Nephron progenitor cell (in vitro differentiated cells): ENCODE results near the gene HS3ST4.
A peak's percentile ranks its signal among the peaks of the same experiment; 100 is the strongest.

Experiments
- DNase-seq: peaks from one replicate; pipeline ENCODE4 v3.0.0; 2021
- H3K27ac Mint-ChIP-seq: 2 replicates; pipeline ENCODE4 v1.8.0; 2021; ENCODE audit warnings: mild to moderate bottlenecking, moderate library complexity, mixed read lengths
- H3K27me3 Mint-ChIP-seq: 2 replicates; pipeline ENCODE4 v1.8.0; 2021; ENCODE audit warnings: mild to moderate bottlenecking, low read depth, mixed read lengths; ENCODE audit not compliant: poor library complexity
- H3K36me3 Mint-ChIP-seq: 2 replicates; pipeline ENCODE4 v1.8.0; 2021; ENCODE audit warnings: low read depth, mixed read lengths
- H3K4me1 Mint-ChIP-seq: 2 replicates; pipeline ENCODE4 v1.8.0; 2021; ENCODE audit warnings: mixed read lengths
- H3K4me3 Mint-ChIP-seq: 2 replicates; pipeline ENCODE4 v1.8.0; 2021; ENCODE audit warnings: mild to moderate bottlenecking, moderate library complexity, mixed read lengths
- H3K9me3 Mint-ChIP-seq: 2 replicates; pipeline ENCODE4 v1.8.0; 2021; ENCODE audit warnings: mild to moderate bottlenecking, moderate library complexity, mixed read lengths
- TF ChIP-seq, protein P1 (sequence below): fragments of 200-600 bp; sonication (generic); IDR thresholded peaks from 2 replicates; pipeline ENCODE4 v1.5.0; 2021; ENCODE audit warnings: antibody characterized with exemption

The HS3ST4 gene

DNA sequence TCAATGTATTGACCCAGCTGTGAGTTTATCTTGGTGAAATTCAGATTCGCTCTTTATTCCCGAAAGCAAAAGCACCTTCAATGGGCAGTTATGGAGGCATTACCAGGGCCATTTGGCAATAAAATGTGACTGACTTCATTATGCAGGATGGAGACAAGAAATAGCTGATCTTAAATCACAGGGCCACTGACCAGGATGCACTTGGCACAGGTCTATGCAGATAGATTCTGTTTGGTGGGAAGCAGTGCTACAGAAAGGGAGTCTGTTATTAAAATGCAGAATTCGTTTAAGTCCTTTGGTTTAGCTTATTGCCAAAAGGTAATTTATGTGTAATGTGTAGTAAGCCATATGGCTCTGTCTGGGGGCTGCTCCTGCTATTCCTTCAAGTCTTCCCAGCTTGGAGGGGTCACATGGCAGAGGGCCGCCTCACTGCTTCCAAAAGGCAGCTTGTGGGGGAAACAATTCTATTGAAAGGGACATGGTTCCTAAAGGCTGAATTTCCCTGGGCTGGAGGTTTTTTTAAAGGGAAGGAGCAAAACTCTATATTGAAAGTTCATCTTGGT is 239.8 kb downstream of the HS3ST4 start:
- Mint-ChIP-seq H3K4me1 (peaks cover 43% of the 10 kb centered on the region), H3K27ac (peak overlapping the region; percentile 72), H3K9me3 (peaks cover 26% of the 10 kb centered on the region), H3K27me3 (no peaks in the 10 kb centered on the region), H3K4me3 (no peak overlapping the region), H3K36me3 (peaks cover 4% of the 10 kb centered on the region)
- no peak for DNase-seq
- TF ChIP-seq, protein P1, sequence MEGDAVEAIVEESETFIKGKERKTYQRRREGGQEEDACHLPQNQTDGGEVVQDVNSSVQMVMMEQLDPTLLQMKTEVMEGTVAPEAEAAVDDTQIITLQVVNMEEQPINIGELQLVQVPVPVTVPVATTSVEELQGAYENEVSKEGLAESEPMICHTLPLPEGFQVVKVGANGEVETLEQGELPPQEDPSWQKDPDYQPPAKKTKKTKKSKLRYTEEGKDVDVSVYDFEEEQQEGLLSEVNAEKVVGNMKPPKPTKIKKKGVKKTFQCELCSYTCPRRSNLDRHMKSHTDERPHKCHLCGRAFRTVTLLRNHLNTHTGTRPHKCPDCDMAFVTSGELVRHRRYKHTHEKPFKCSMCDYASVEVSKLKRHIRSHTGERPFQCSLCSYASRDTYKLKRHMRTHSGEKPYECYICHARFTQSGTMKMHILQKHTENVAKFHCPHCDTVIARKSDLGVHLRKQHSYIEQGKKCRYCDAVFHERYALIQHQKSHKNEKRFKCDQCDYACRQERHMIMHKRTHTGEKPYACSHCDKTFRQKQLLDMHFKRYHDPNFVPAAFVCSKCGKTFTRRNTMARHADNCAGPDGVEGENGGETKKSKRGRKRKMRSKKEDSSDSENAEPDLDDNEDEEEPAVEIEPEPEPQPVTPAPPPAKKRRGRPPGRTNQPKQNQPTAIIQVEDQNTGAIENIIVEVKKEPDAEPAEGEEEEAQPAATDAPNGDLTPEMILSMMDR = no peak

DNA sequence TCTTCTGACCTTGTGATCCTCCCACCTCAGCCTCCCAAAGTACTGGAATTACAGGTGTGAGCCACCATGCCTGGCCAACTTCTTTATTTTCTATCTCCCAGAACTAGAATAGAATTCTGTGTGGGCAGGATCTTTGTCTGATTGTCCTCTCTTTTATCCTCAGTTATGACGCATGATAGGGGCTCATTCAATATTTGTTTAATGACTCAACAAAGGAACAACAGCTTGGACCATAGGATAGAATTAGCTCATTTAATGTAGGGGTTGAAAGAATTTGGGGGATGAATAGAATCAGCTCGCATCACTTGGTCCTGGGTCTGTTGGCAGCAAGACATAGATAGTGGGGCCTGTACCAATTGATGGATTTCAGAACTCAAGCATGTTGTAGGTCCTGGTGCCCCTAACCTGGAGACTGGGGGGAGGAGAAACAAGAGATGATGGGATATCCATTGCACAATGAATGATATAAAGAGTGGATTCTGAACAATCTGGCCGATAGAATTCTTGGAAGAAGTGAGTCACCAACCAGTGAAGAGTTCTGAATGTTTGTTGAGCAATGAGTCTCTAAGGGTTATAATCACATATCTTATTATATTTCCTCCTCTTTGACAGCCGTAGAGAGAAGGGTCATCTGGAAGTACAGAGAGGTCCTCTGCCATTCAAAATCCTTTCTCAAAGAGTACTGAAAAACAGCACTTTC is 250.2 kb downstream of the HS3ST4 start:
- no peak overlapping the region for H3K27ac Mint-ChIP-seq
- no peak for DNase-seq
- peaks cover 37% of the 10 kb centered on the region for H3K9me3 Mint-ChIP-seq
- peaks cover 18% of the 10 kb centered on the region for H3K4me1 Mint-ChIP-seq
- TF ChIP-seq, protein P1 = no peak
- peaks cover 14% of the 10 kb centered on the region for H3K36me3 Mint-ChIP-seq
- no peak overlapping the region for H3K4me3 Mint-ChIP-seq
- peaks cover 15% of the 10 kb centered on the region for H3K27me3 Mint-ChIP-seq

DNA sequence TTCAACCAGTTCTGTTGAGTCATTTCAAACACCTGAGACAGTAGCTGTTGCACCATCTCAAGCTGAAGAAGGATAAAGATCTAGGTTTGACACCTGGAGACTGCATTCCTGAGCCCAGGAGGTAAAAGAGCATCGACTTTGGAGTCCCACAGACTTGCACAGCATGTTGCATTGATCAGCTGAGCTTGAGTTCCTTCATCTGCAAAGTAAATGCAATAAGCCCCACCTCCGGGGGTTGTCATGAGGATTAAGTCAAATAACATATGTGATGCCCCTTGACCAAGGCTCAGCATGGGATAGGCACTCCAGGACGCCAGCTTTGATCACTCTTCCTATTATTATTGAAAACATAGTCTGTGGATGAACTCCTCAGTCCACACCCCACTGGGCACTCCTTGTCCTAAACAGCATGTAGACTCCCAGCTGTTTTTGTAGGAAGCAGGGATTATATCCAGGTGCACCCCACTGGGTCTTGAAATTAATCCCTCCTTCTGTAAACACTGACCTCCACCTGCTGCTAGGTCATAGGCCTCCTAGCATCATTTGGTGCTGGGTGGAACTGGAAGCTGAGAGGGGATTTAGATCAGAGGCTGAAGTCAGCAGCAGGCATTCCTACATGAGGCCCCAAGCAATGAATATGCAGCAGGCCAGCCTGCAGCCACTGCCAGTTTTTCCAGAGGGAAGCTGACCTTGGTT is 259.0 kb downstream of the HS3ST4 start:
- Mint-ChIP-seq H3K4me3 (no peak overlapping the region), H3K27ac (no peak overlapping the region)
- TF ChIP-seq, protein P1 = no peak

DNA sequence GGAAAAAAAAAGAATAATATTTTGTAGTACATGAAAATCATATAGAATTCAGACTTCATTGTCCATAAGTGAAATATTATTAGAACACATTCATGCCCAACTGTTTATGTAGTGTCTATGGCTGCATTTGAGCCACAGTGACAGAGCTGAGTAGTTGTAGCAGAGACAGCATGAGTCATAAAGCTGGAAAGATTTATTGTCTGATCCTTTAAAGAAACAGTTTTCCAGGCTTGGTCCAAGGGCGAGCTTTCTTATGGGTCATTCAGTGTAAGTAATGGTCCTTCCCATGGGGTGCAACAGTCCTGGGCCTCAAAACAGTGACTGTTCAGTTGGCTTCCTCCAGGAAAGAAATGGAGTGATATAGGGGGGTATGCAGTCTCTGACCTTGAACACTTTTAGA is 260.2 kb downstream of the HS3ST4 start:
- peaks cover 24% of the 10 kb centered on the region for H3K4me1 Mint-ChIP-seq
- peaks cover 6% of the 10 kb centered on the region for H3K27me3 Mint-ChIP-seq
- no peak overlapping the region for H3K4me3 Mint-ChIP-seq
- H3K27ac Mint-ChIP-seq = no peak overlapping the region
- DNase-seq = no peak
- no peaks in the 10 kb centered on the region for H3K36me3 Mint-ChIP-seq
- peaks cover 5% of the 10 kb centered on the region for H3K9me3 Mint-ChIP-seq
- TF ChIP-seq, protein P1 = no peak

More for the DNA sequence above, 259.0 kb downstream of the HS3ST4 start:
- Mint-ChIP-seq H3K9me3 (peaks cover 6% of the 10 kb centered on the region), H3K36me3 (peaks cover 5% of the 10 kb centered on the region), H3K27me3 (peaks cover 12% of the 10 kb centered on the region), H3K4me1 (peaks cover 24% of the 10 kb centered on the region)
- DNase-seq = peak; percentile 3

DNA sequence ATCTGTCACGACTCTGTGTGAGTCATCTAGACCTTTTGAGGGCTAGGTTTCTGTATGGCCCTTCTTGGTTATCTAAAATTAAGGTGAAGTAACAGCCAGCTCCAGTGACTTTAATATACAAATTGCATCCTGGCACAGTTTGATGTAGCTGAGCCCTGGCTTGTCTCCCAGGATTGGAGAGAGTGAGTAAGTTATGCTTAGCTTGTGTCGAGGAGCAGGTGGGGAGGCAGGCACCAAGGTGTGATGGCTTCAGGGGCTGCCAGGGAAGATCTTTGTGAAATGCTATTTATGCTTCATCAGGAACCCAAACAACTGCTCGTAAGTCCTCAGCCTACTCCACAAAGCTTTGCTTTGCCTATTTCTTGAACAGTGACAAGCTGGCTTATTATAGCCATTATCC is 261.2 kb downstream of the HS3ST4 start:
- Mint-ChIP-seq H3K36me3 (no peaks in the 10 kb centered on the region), H3K9me3 (peaks cover 3% of the 10 kb centered on the region), H3K4me1 (peaks cover 24% of the 10 kb centered on the region), H3K4me3 (no peak overlapping the region), H3K27ac (no peak overlapping the region), H3K27me3 (peaks cover 3% of the 10 kb centered on the region)
- TF ChIP-seq, protein P1 = no peak
- no peak for DNase-seq
